H9 (cell line): ENCODE results near the gene MS4A7. TPM values are rescaled to one million over a fixed set of nuclear protein-coding genes. Genes with fewer than 3 reads are reported as not detected.

Experiments used
- DNase-seq: peaks from one replicate; pipeline ENCODE4 v3.0.0-alpha.2; 2017
- H2AFZ ChIP-seq: one replicate; pipeline ENCODE4 v1.6.1; 2013; ENCODE audit warnings: mild to moderate bottlenecking, low read length, control low read depth, moderate library complexity
- H2AK5ac ChIP-seq: 2 replicates; pipeline ENCODE4 v1.6.1; 2013; ENCODE audit warnings: low read length, control low read depth, mixed read lengths; ENCODE audit not compliant: insufficient read length
- H2BK120ac ChIP-seq: one replicate; pipeline ENCODE4 v1.6.1; 2013; ENCODE audit warnings: low read depth, mild to moderate bottlenecking, low read length, control low read depth, inconsistent platforms; ENCODE audit not compliant: poor library complexity, severe bottlenecking
- H2BK12ac ChIP-seq: 2 replicates; pipeline ENCODE4 v1.6.1; 2013; ENCODE audit warnings: low read length, control low read depth, mixed read lengths, low read depth; ENCODE audit not compliant: insufficient read length
- H2BK15ac ChIP-seq: 2 replicates; pipeline ENCODE4 v1.6.1; 2013; ENCODE audit warnings: low read depth, low read length, control low read depth
- H2BK20ac ChIP-seq: one replicate; pipeline ENCODE4 v1.6.1; 2013; ENCODE audit warnings: low read depth, mild to moderate bottlenecking, low read length, control low read depth, inconsistent platforms; ENCODE audit not compliant: poor library complexity, severe bottlenecking
- H2BK5ac ChIP-seq: 2 replicates; pipeline ENCODE4 v1.6.1; 2013; ENCODE audit warnings: low read length, control low read depth, mixed read lengths; ENCODE audit not compliant: insufficient read length
- H3K14ac ChIP-seq: 2 replicates; pipeline ENCODE4 v1.6.1; 2013; ENCODE audit warnings: low read length, control low read depth; ENCODE audit not compliant: insufficient read depth
- H3K18ac ChIP-seq: 2 replicates; pipeline ENCODE4 v1.6.1; 2013; ENCODE audit warnings: low read depth, mild to moderate bottlenecking, mixed read lengths, low read length, control low read depth; ENCODE audit not compliant: insufficient read length
- H3K23ac ChIP-seq: 2 replicates; pipeline ENCODE4 v1.6.1; 2013; ENCODE audit warnings: low read length, control low read depth, mixed read lengths, low read depth; ENCODE audit not compliant: insufficient read length
- H3K23me2 ChIP-seq: 2 replicates; pipeline ENCODE4 v1.6.1; 2013; ENCODE audit warnings: low read depth, mild to moderate bottlenecking, mixed read lengths, low read length, control low read depth; ENCODE audit not compliant: insufficient read length, poor library complexity, severe bottlenecking
- H3K27ac ChIP-seq: 2 replicates; pipeline ENCODE4 v1.5.1; 2013; ENCODE audit warnings: low read length, control low read depth, mixed read lengths, low read depth; ENCODE audit not compliant: insufficient read length
- H3K27me3 ChIP-seq: 2 replicates; pipeline ENCODE4 v1.6.1; 2013; ENCODE audit warnings: low read length, control low read depth, inconsistent platforms; ENCODE audit not compliant: insufficient read depth
- H3K4ac ChIP-seq: 2 replicates; pipeline ENCODE4 v1.6.1; 2013; ENCODE audit warnings: low read depth, mild to moderate bottlenecking, control low read depth, inconsistent platforms, low read length, moderate library complexity
- H3K4me1 ChIP-seq: 2 replicates; pipeline ENCODE4 v1.6.1; 2013; ENCODE audit warnings: low read length, control low read depth, inconsistent platforms; ENCODE audit not compliant: insufficient read depth
- H3K4me2 ChIP-seq: 2 replicates; pipeline ENCODE4 v1.6.1; 2013; ENCODE audit warnings: low read length, control low read depth, mixed read lengths; ENCODE audit not compliant: insufficient read length, insufficient read depth
- H3K56ac ChIP-seq: 2 replicates; pipeline ENCODE4 v1.6.1; 2013; ENCODE audit warnings: low read depth, mild to moderate bottlenecking, mixed read lengths, low read length, control low read depth; ENCODE audit not compliant: insufficient read length
- H3K79me1 ChIP-seq: 2 replicates; pipeline ENCODE4 v1.6.1; 2013; ENCODE audit warnings: low read depth, mild to moderate bottlenecking, moderate library complexity, low read length, control low read depth, inconsistent platforms; ENCODE audit not compliant: insufficient read depth, poor library complexity, severe bottlenecking
- H3K79me2 ChIP-seq: 2 replicates; pipeline ENCODE4 v1.6.1; 2013; ENCODE audit warnings: low read length, control low read depth, inconsistent platforms; ENCODE audit not compliant: insufficient read depth
- H3K9ac ChIP-seq: 2 replicates; pipeline ENCODE4 v1.6.1; 2013; ENCODE audit warnings: low read length, control low read depth, mixed read lengths; ENCODE audit not compliant: insufficient read length; ENCODE audit errors: extremely low read depth
- H3K9me3 ChIP-seq: one replicate; pipeline ENCODE4 v1.6.1; 2013; ENCODE audit warnings: low read depth, low read length, inconsistent platforms; ENCODE audit not compliant: control insufficient read depth
- H3T11ph ChIP-seq: one replicate; pipeline ENCODE4 v1.6.1; 2013; ENCODE audit warnings: mild to moderate bottlenecking, low read length, control low read depth, inconsistent platforms
- H4K20me1 ChIP-seq: one replicate; pipeline ENCODE4 v1.6.1; 2013; ENCODE audit not compliant: control insufficient read depth, insufficient read length, insufficient read depth
- H4K5ac ChIP-seq: 2 replicates; pipeline ENCODE4 v1.6.1; 2013; ENCODE audit warnings: low read depth, mild to moderate bottlenecking, mixed read lengths, low read length, control low read depth; ENCODE audit not compliant: insufficient read length
- H4K8ac ChIP-seq: replicated peaks from 2 replicates; pipeline ENCODE4 v1.6.1; 2013; ENCODE audit warnings: low read length, control low read depth, mixed read lengths, low read depth; ENCODE audit not compliant: insufficient read length
- H4K91ac ChIP-seq: 2 replicates; pipeline ENCODE4 v1.6.1; 2013; ENCODE audit warnings: low read depth, mild to moderate bottlenecking, moderate library complexity, mixed read lengths, low read length, control low read depth; ENCODE audit not compliant: insufficient read length
- H3K27ac Mint-ChIP-seq, 3 experiments: 2 replicates in 2 of 3; 3 replicates in 1 of 3; pipeline ENCODE4 v1.8.0; 2020 to 2021; ENCODE audit warnings: mixed read lengths in 3 of 3, mild to moderate bottlenecking in 1 of 3, moderate library complexity in 1 of 3
- H3K27me3 Mint-ChIP-seq: 2 replicates; pipeline ENCODE4 v1.8.0; 2021; ENCODE audit warnings: low read depth, mild to moderate bottlenecking, moderate library complexity, mixed read lengths
- H3K36me3 Mint-ChIP-seq, 3 experiments: 2 replicates in 2 of 3; 3 replicates in 1 of 3; pipeline ENCODE4 v1.8.0; 2020 to 2021; ENCODE audit warnings: low read depth in 3 of 3, mixed read lengths in 3 of 3; ENCODE audit not compliant: insufficient read depth in 1 of 3
- H3K4me1 Mint-ChIP-seq, 2 experiments: 2 replicates each; pipeline ENCODE4 v1.8.0; 2020; ENCODE audit warnings: mixed read lengths in 2 of 2
- H3K4me3 Mint-ChIP-seq, 2 experiments: 2 replicates in 1 of 2; 3 replicates in 1 of 2; pipeline ENCODE4 v1.8.0; 2020 to 2021; ENCODE audit warnings: mild to moderate bottlenecking in 2 of 2, mixed read lengths in 2 of 2, moderate library complexity in 1 of 2
- H3K9me3 Mint-ChIP-seq, 2 experiments: 2 replicates in 1 of 2; 3 replicates in 1 of 2; pipeline ENCODE4 v1.8.0; 2020; ENCODE audit warnings: mild to moderate bottlenecking in 2 of 2, mixed read lengths in 2 of 2, moderate library complexity in 1 of 2
- CTCF ChIP-seq: fragments of 200-600 bp; sonication (generic); conservative IDR thresholded peaks from 3 replicates; pipeline ENCODE4 v1.8.0; 2021; ENCODE audit warnings: antibody characterized with exemption, mild to moderate bottlenecking
- WGBS: extraction: QIAGEN DNeasy Blood & Tissue Kit; methylation state at CpG from one replicate; pipeline ENCODE4 v1.1.7; 2013; ENCODE audit warnings: missing lambda C conversion rate, low lambda C conversion rate, mixed read lengths; ENCODE audit not compliant: insufficient read length; ENCODE audit errors: extremely low coverage; 5-methylcytosine and 5-hydroxymethylcytosine counted together
- total RNA-seq: library from RNA; stranded (reverse); gene quantifications from 2 replicates; pipeline ENCODE4 v1.2.1, GENCODE V29; 2021

MS4A7 gene
- total RNA-seq, 1 experiment from 2014 or later = not detected

- H3K4ac ChIP-seq = no peak overlapping the region
- H2AK5ac ChIP-seq = no peak overlapping the region
- Mint-ChIP-seq H3K36me3 (peaks cover 14 to 44% (median 25%) of the 10 kb centered on the region in 3 experiments), H3K4me1 (peaks cover 31 to 32% of the 10 kb centered on the region in 2 experiments), H3K4me3 (no peak overlapping the region), H3K27me3 (no peaks in the 10 kb centered on the region), H3K9me3 (peaks cover 28 to 32% of the 10 kb centered on the region in 2 experiments), H3K27ac (no peak overlapping the region)
- no peak overlapping the region for H3K56ac ChIP-seq
- no peaks in the 10 kb centered on the region for H3K27me3 ChIP-seq
- no peak for TF ChIP-seq CTCF
- no peak overlapping the region for H3K4me2 ChIP-seq
- peaks cover 6% of the 10 kb centered on the region; the same call in 1 of the 2 replicates for H3K4me1 ChIP-seq
- no CpG with 5 or more reads among the region's 1 CpG for WGBS
- H4K20me1 ChIP-seq = no peaks in the 10 kb centered on the region
- no peak overlapping the region for H4K8ac ChIP-seq
- H3K23ac ChIP-seq = no peak overlapping the region
- H2BK5ac ChIP-seq = no peak overlapping the region
- no peak overlapping the region for H3K27ac ChIP-seq
- DNase-seq = no peak
- no peaks in the 10 kb centered on the region for H3K79me2 ChIP-seq
- H2BK12ac ChIP-seq = no peak overlapping the region
- H4K91ac ChIP-seq = no peak overlapping the region
- H3K9me3 ChIP-seq = peaks cover 27% of the 10 kb centered on the region
- no peak overlapping the region for H3T11ph ChIP-seq
- no peak overlapping the region for H2BK120ac ChIP-seq
- no peak overlapping the region for H2BK15ac ChIP-seq
- no peaks in the 10 kb centered on the region for H3K79me1 ChIP-seq
- no peaks in the 10 kb centered on the region for H3K23me2 ChIP-seq
- no peak overlapping the region for H2AFZ ChIP-seq
- no peak overlapping the region for H2BK20ac ChIP-seq
- H3K14ac ChIP-seq = no peak overlapping the region
- no peak overlapping the region for H4K5ac ChIP-seq
- no peak overlapping the region for H3K18ac ChIP-seq
- no peak overlapping the region for H3K9ac ChIP-seq
Measured at GRCh38 chr11:60362241-60362640, 16.1 kb upstream of the MS4A7 start.
